Stimulated activated CD8-positive, alpha-beta memory T cell treated with anti-CD3 and anti-CD28 coated beads, Interleukin-4, amount 100 ng/mL, for 4 hours (primary cell): ENCODE data around the gene PEX14.
"Not testable (repeated sequence)": the region's sequence is repeated elsewhere in the genome, so short reads cannot be mapped to it uniquely, and the experiment has no call there.

Experiments
- DNase-seq, 2 donors: peaks; one replicate each; pipeline ENCODE4 v3.0.0-alpha.2; 2020; ENCODE audit warnings: low read depth in 2 of 2, low spot score in 1 of 2

The PEX14 gene

DNA sequence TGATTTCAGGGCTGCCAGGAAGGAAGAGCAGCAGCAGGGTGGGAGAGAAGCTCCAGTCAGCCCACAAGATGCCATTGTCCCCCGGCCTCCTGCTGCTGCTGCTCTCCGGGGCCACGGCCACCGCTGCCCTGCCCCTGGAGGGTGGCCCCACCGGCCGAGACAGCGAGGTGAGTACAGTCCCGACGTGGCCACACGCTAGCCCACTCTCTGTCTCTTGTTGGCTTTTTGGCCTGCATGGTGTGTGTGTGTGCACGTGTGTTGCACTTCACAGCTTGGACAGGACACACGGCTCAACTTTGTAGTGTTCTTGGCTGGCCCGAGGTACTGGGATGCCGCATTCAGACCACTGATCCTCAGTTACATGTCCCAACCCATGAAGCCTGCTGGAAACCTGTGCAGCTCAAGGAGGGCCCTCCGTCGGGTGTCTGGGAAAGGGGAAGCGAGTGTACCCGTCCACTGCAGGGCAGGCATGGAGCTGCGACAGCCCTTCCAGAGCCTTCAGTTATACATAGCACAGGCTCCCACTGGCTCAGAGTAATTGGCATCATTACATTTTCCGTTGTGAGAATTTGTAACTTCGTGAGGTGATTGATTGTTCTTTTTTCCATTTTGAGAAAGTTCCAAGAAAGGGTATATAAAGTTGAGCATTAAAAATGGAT lies 24.5 kb upstream of the PEX14 start:
- no peak for DNase-seq

DNA sequence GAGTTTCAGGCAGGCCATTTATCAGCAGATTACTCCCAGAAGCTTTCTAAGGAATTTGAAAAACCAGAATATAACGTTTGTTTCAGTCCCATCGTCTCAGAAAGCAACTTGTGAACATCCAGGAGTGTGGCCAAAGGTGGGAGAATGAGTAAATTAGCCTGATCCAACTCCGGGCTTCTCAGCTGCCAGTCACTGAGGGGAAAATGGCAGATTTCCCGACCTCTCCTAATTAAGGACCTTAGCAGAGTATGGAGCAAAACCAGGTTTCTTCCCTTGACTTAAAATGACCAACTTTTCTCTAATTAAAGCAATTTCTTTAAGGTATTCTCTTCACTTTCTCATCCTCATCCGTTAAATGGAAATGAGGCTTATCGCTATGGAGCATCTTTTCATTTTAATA lies 23.9 kb upstream of the PEX14 start:
- DNase-seq: no peak

DNA sequence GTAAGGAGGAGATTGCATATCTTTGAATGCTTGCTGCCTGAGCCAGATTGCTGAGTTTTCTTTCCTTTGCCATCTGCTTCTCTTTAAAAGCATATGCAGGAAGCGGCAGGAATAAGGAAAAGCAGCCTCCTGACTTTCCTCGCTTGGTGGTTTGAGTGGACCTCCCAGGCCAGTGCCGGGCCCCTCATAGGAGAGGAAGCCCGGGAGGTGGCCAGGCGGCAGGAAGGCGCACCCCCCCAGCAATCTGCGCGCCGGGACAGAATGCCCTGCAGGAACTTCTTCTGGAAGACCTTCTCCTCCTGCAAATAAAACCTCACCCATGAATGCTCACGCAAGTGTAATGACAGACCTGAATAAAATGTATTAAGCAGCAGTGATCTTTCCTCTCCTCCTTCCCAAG lies 23.5 kb upstream of the PEX14 start:
- no peak for DNase-seq

DNA sequence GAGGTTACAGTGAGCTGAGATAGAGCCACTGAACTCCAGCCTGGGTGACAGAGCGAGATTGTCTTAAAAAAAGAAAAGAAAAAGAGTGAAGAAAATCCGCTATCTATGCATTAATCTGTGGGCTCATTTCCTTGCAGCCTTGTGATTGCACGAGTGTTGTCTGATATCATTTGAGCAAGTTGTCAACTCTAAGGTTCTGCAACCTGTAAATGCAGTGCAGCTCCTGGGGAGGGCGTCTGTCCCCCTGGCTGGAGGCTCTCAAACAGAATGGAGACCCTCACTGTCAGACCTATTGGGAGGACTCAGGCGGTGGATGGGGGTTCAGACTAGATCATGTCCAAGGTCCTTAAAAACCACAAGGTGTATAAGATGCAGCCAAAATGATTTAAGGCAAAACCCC lies 18.7 kb upstream of the PEX14 start:
- no peak for DNase-seq

DNA sequence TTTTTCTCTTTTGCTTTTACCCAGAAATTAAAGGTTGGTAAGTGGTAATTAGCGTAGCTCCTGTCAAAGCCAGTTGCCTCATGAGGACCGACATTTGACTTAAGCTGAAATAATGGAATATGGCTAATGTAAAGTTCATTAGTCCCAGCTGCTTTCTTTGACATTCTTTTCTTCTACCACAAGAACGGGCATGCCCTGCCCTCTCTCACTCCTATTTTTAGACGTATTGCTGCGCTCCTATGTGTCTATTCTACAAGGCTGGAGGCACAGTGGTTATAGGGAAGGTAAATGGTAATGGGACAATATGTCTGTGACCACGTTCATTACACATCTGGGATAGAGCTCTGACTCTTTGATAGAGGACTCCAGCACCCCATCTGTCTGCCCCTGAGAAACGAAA lies 18.1 kb upstream of the PEX14 start:
- no peak for DNase-seq

DNA sequence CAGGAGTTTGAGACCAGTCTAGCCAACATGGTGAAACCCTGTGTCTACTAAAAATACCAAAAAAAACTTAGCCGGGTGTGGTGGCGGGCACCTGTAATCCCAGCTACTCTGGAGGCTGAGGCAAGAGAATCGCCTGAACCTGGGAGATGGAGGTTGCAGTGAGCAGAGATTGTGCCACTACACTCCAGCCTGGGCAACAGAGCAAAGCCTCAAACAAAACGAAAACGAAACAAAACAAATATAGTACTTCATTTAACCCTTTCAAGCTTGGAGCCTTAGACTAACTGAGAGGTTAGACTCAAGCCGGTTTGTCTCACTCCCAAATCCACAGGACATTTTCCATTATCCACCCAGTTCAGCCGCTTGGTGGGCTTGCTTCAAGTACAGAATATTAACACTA lies 17.3 kb upstream of the PEX14 start:
- DNase-seq: not testable (repeated sequence)

DNA sequence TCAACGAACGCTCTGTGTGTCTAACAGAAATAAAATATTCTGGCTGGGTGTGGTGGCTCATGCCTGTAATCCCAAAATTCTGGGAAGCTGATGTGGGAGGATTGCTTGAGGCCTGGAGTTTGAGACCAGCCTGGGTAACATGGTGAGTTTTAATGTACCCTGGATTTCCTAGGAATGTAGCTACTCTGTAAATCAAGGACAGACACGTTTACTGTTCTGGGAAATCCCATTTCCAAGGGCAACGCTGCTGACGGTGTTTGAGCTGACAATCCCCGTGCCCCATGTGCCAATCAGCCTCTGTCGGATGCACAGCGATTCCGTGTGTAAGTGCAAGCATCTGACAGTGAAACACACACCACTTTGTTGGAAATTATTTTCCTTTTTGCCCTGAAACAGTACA lies 16.9 kb upstream of the PEX14 start:
- no peak for DNase-seq

DNA sequence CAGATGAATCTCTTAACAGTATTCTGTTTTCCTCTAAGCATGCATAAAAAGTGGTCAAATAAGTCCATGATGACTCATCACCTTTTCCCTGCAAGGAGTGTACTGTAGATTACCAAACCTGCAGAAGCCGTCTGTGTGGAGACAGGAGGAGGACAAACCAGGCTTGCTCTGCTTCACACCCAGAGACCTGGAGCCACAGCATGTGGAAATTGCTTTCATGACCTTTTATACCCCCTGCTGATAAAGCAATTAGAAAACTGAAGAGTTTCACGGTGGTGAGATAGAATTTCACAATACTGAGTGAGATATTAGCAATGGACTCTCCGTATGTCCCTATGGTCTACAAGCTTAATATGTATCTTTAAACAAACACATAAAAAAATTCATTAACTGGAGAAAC lies 15.6 kb upstream of the PEX14 start:
- DNase-seq: no peak

DNA sequence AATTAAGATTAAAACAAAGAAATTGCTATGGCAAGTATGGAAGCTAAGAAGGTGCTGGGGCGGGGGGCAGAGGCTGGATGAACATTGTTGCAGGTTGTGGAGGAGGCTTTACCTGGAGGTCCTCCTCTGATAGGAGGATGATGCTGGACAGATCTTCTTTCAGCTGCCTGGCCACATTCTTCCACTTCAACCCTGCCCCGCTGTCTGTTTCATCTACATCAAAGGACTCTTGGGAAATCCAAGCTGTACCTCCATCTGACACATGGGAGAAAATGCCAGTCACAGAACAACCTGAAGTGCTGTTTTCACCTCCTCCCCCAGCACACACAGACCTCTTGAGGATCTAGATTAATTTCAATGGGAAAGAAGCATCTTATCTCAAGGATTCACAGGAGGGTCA lies 7.7 kb upstream of the PEX14 start:
- DNase-seq: no peak

DNA sequence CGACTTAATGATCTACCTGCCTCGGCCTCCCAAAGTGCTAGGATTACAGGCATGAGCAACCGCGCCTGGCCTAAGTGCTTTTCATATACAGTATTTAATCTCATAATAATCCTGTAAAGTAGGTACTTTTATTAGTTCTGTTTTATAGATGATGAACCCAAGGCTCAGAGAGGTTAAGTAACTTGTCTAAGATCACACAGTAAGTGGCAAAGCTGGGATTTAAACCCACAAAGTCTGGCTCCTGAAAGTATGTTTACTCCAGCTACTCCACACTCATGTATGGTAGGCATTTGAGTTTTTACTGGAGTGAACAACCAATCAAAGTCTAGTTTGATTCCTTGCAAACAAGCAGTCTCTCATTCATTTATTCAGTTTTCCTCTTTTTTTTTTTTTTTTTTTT lies 4.7 kb upstream of the PEX14 start:
- no peak for DNase-seq

DNA sequence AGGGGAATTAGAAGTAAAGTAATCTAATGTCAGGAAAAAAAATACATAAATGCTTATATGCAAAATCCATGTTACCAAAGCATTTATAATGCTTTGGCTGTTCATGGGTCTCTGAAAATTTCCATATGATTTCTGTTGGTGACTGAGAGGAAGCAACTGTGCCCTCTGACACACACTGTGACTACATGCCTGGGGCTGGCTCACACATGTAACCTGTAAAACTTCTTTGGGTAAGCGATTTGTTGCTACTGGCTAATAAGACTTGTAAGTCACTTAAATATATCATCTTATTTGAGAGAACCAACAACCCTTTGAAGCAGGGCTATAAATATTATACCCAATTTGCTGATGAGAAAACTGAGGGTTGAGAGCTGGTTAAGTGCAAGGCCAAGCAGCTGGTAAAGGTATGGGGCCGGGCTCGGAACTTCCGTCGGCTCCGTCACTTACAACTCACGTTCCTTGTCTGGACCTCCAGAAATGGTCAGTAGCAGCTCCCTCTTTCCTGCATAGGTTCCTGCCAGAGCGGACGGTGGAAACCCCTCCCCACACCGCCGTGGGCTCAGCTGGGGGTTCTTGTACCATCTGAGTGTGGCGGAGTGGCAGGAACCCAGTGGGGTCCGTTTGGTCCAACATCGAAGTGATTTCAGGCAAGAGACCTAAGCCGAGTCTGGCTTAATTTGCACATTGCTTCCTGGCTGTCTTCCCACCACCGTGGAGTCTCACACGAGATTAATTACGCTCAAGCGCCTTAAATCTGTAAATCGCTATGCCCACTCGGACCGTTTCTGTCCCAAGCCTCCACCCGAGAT lies 3.1 kb upstream of the PEX14 start:
- DNase-seq: no peak

DNA sequence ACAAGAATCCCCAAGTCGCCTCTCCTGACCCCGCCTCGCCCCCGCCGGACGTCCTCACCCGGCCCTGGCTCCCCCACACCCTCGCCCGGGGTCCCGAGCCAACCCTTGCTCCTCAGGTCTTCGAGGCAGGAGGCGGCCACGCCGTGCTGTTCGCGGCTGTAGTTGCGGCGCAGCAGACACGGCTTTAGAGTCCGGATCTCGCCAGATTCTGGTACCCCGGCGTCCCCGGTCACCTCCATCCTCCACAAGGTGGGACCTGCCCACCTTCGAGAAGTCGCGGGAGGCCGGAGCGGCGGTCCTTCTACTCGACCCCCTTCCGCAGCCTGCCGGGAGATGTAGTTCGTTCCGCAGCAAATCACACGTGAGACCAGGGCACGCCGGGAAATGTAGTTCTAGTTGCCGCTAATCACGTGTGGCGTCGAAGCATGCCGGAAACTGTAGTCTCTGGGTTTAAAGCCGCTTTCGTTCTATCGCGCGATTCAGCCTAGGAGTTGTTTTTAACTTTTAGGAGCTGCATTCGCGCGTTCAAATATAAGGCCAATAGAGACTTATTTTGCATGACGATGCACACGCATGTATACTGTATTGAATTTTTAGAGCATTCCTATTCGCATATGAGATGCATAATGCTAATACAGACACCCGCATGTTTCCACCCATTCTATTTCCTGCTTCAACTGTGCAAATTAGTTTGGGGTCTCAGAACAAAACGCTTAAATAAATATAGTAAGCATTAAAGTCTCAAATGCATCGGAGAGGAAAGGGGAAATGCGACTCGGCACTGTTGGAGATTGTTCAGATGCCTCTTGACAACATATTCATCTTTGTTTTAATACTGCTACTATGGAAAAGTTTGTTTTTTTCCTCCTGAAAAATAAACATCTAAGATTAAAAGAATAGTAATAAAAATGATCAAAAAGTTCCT lies 2.3 kb upstream of the PEX14 start, which contains the start of gene DFFA:
Gene DFFA, minus strand, starts transcription at position 310 of the 925 bp plus-strand sequence. Its CDS starts 71 bp downstream, at position 239.
- DNase-seq: peak; percentile 76 to 86

DNA sequence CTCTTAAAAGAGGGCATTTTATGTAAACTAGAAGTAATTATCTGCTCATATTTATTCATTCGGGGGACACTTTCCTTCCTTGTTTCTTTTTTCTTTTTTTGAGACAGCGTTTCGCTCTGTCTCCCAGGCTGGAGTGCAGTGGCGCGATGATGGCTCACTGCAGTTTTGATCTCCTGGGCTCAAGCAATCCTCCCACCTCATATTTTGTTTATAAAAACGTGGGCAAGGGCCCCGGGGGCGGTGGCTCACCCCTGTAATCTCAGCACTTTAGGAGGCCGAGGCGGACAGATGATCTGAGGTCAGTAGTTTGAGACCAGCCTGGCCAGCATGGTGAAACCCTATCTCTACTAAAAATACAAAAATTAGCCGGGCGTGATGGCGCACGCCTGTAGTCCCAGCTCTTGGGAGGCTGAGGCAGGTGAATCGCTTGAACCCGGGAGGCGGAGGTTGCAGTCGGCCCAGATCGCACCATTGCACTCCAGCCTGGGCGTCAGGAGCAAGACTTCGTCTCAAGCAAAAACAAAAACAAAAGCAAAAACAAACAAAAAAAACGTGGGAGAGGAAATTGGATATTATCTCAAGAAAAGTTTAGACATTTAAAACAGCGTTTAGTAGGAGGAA lies 1.5 kb upstream of the PEX14 start:
- DNase-seq: no peak

DNA sequence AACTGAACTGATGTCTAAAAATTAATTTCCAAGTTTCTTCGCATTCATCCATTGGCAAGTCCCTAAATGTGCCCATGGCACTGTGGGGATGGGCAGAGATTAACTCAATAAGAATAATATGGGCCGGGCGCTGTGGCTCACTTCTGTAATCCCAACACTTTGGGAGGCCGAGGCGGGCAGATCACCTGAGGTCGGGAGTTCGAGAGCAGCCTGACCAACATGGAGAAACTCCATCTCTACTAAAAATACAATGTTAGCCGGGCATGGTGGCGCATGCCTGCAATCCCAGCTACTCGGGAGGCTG lies 489 bp upstream of the PEX14 start:
- not testable (repeated sequence) for DNase-seq

DNA sequence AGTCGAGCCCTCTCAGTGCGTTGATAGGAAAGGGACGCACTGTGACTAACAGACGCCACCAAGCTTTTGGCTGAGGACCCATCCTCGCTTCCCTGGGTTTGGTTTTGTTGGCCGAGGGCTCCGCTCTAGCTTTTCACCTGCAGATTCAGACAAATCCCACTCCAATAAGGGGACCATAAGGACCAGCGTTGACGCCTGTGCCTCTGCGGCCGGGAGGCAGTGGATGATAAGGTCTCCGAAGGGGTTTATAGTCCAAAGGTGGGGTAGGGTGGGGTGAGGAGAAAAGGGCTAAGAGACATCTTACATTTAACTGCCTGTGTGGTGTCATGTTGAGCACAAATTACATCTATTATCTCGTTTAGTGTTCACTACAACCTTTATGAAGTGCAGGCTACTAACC lies 760 bp downstream of the PEX14 start:
- DNase-seq: no peak

DNA sequence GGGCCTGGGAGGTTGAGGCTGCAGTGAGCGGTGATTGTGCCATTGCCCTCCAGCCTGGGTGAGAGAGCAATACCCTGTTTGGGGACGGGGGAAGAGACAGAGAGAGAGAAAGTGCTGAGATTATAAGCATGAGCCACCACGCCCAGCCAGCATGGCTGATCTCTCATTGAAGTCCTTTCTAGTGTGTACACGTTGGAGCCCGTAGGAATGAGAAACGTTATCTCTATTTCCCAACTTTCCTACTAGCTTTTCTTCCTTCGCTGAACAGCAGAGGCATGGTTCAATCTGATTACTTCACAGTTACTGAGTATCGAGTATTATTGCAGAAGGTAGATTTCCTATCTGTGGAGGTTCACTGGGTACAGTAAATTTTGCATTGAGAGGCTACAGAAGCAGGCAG lies 4.5 kb downstream of the PEX14 start:
- no peak for DNase-seq

DNA sequence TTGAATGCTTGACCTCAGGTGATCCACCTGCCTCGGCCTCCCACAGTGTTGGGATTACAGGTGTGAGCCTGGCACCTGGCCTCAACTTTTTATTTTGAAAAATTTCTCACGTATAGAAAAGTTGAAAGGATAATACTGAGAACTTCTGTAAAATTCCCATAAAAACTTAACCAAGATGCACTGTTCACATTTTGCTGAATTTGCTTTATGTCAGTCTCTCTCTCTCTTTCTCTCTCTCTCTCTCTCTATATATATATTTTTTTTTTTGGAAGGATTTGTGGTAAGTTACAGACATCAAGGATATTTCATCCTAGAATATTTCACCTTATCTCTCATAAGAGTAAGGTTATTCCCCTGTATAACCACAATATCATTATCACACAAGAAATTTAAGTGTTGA lies 5.9 kb downstream of the PEX14 start:
- no peak for DNase-seq

DNA sequence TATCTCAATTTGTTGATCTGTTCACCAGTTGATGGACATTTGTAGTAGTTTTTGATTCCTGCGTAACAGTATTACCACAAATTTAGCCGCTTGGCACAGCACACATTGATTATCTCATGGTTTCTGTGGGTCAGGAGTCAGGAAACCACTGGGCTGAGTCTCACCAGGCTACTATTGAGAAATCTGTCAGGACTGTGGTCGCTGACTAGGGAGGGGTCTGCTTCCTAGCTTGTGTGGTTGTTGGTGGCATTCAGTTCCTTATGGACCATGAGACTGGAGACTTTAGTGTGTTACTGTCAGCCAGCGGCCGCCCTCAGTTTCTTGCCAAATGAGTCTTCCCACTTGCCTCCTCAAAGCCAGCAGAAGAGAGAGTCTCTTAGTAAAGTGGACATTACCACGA lies 9.8 kb downstream of the PEX14 start:
- DNase-seq: no peak

DNA sequence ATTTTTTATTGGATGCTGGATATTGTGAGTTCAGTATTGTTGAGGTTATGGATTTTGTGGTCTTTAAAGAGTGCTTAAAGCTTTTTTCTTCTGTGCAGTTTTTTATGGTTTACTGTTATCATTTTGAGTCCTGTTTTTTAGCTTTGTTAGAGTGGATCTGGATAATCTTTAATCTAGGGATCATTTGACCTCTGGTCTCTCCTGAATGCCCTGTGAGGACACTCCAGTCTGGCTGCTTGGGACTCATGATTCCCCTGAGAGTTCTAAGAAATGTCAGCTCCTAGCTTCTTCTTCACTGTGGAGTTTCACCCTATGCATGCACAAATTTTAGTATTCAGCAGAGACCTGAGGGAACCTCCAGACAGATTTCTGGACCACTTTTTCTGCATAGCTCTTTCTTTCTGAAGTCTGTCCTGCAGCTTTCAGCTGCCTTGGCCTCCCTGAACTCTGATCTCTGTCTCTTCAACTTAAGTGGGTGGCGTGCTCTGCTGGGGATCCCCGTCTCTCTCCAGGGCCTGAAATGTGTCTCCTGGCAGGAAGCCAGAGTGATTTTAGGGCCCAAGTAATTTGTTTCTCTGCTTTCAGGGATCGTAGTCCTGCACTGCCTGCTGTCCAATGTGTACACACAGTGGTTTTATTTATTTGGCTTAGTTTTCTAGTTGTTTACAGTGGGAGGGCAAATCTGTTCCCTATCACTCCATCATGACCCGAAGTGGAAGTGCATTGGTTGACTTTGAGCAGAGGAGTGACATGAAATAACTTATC lies 14.7 kb downstream of the PEX14 start:
- DNase-seq: no peak

DNA sequence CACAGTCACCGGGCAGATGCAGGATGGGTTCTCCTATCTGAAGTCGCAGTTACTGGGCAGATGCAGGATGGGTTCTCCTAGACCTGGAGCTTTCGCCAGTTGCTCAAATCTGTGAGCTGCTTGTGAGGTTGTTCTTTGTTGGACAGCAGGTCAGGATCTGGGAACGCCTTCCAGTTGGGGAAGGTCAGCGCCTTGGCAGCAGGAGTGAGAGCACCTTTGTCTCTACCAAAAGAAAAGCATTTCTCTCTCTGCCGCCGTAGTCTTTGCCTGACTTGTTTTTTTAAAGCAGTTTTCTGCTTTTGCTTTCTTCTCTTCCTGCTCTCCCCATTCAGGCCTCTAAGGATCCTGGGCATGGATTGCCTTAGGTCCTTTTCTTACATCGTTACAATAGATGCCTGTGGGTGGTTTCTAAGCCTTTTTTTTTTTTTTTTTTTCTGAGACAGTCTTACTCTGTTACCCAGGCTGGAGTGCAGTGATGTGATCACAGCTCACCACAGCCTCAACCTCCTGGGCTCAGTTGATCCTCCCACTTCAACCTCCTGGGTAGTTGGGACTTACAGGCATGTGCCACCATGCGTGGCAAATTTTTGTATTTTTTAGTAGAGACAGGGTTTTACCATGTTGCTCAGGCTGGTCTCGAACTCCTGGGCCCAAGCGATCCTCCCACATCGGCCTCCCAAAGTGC lies 15.7 kb downstream of the PEX14 start:
- DNase-seq: no peak
